Muscle layer of colon (tissue), 2 donors: ENCODE data around the gene SUPT3H.
"Not testable (repeated sequence)": the region's sequence is repeated elsewhere in the genome, so short reads cannot be mapped to it uniquely, and the experiment has no call there.

Experiments used
- H3K27ac ChIP-seq: one replicate; pipeline ENCODE4 v1.7.0; 2013; ENCODE audit warnings: low read depth, mild to moderate bottlenecking, low read length, moderate library complexity
- H3K27me3 ChIP-seq, 2 donors: one replicate each; pipeline ENCODE4 v1.7.0; 2013; ENCODE audit warnings: low read length in 2 of 2, mild to moderate bottlenecking in 2 of 2; ENCODE audit not compliant: insufficient read depth in 2 of 2, control insufficient read depth in 1 of 2
- H3K36me3 ChIP-seq: one replicate; pipeline ENCODE4 v1.7.0; 2013; ENCODE audit warnings: mild to moderate bottlenecking, low read length; ENCODE audit not compliant: insufficient read depth
- H3K4me1 ChIP-seq: one replicate; pipeline ENCODE4 v1.7.0; 2013; ENCODE audit warnings: mild to moderate bottlenecking, low read length; ENCODE audit not compliant: insufficient read depth
- H3K4me3 ChIP-seq, 2 donors: one replicate each; pipeline ENCODE4 v1.7.0; 2013; ENCODE audit warnings: low read length in 2 of 2, low read depth in 1 of 2, mild to moderate bottlenecking in 1 of 2, moderate library complexity in 1 of 2
- H3K9ac ChIP-seq: one replicate; pipeline ENCODE4 v1.7.0; 2013; ENCODE audit warnings: low read length
- H3K9me3 ChIP-seq: one replicate; pipeline ENCODE4 v1.7.0; 2013; ENCODE audit warnings: mild to moderate bottlenecking, low read length
- donor health status: abdominal sarcoma.
- donor health status: Adenocarcinoma of cecum.

The SUPT3H gene

DNA sequence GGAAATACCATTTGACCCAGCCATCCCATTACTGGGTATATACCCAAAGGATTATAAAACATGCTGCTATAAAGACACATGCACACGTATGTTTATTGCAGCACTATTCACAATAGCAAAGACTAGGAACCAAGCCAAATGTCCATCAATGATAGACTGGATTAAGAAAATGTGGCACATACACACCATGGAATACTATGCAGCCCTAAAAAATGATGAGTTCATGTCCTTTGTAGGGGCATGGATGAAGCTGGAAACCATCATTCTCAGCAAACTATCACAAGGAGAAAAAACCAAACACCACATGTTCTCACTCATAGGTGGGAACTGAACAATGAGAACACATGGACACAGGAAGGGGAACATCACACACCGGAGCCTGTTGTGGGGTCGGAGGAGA, 91.0 kb downstream of the SUPT3H start:
- H3K36me3 ChIP-seq, H3K27me3 ChIP-seq, H3K4me1 ChIP-seq, H3K9ac ChIP-seq, H3K27ac ChIP-seq, H3K4me3 ChIP-seq, H3K9me3 ChIP-seq: not testable (repeated sequence)

DNA sequence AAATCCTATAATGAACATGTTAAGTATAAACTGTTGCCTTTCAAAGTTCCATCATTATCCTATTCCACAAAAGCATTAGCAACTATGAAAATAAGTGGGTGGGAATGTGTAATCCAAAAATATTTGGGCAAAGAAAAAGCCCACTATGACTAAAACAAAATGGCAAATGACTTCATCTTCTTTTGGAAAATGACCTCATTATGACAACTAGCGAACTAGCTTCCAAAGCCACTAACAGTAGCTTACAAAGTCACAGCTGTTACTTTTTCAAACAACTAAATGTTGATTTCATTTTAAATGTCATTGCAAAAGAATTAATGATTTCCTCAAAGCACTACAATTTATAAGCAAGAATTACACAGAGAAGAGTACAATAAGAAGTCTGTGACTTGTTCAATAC, 99.4 kb downstream of the SUPT3H start:
- no peaks in the 10 kb centered on the region for H3K36me3 ChIP-seq
- no peaks in the 10 kb centered on the region for H3K4me1 ChIP-seq
- H3K27ac ChIP-seq, result no peak overlapping the region
- no peaks in the 10 kb centered on the region for H3K9me3 ChIP-seq
- no peak overlapping the region for H3K9ac ChIP-seq
- no peak overlapping the region for H3K4me3 ChIP-seq
- no peaks in the 10 kb centered on the region for H3K27me3 ChIP-seq

- not testable (repeated sequence) for H3K4me3 ChIP-seq, H3K4me1 ChIP-seq, H3K9me3 ChIP-seq, H3K9ac ChIP-seq, H3K36me3 ChIP-seq, H3K27ac ChIP-seq, H3K27me3 ChIP-seq
These were observed 100.0 kb downstream of the SUPT3H start for GRCh38 chr6:45277741-45278140.

DNA sequence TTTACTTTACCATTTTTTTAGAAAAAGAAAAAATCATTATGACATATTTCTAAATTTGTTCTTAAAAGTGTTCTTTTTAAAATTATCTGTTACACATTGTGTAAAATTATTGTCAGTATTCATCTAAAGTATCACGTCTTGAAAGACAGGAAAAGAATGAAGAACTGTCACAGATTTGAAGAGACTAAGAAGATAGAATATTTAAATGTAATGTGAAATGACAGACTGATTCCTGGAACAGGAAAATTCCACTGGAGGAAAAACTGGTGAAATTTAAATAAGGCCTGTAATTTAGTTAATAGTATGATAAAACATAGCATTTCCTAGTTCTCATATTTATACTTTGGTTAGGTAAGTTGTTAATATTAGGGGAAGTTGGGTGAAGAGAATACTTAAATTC, 102.4 kb downstream of the SUPT3H start:
- Histone ChIP-seq H3K27ac (no peak overlapping the region), H3K9ac (no peak overlapping the region), H3K9me3 (no peaks in the 10 kb centered on the region), H3K36me3 (no peaks in the 10 kb centered on the region), H3K4me3 (no peak overlapping the region), H3K27me3 (no peaks in the 10 kb centered on the region), H3K4me1 (no peaks in the 10 kb centered on the region)

- Histone ChIP-seq H3K27ac (no peak overlapping the region), H3K4me1 (no peaks in the 10 kb centered on the region), H3K36me3 (no peaks in the 10 kb centered on the region), H3K9me3 (no peaks in the 10 kb centered on the region), H3K9ac (no peak overlapping the region), H3K4me3 (no peak overlapping the region), H3K27me3 (no peaks in the 10 kb centered on the region)
These were observed 105.1 kb downstream of the SUPT3H start for GRCh38 chr6:45272626-45273025.

- no peaks in the 10 kb centered on the region for H3K4me1 ChIP-seq
- no peak overlapping the region for H3K27ac ChIP-seq
- H3K27me3 ChIP-seq, result no peaks in the 10 kb centered on the region
- no peaks in the 10 kb centered on the region for H3K9me3 ChIP-seq
- no peaks in the 10 kb centered on the region for H3K36me3 ChIP-seq
- no peak overlapping the region for H3K4me3 ChIP-seq
- H3K9ac ChIP-seq, result no peak overlapping the region
These were observed 112.5 kb downstream of the SUPT3H start for GRCh38 chr6:45265246-45265645.

GRCh38 chr6:45260696-45261095, 117.0 kb downstream of the SUPT3H start:
- Histone ChIP-seq H3K36me3 (no peaks in the 10 kb centered on the region), H3K27me3 (no peaks in the 10 kb centered on the region), H3K4me3 (no peak overlapping the region), H3K9me3 (no peaks in the 10 kb centered on the region), H3K9ac (no peak overlapping the region), H3K4me1 (no peaks in the 10 kb centered on the region), H3K27ac (no peak overlapping the region)

- Histone ChIP-seq H3K4me1 (no peaks in the 10 kb centered on the region), H3K9ac (no peak overlapping the region), H3K4me3 (no peak overlapping the region), H3K27ac (no peak overlapping the region), H3K27me3 (no peaks in the 10 kb centered on the region), H3K9me3 (no peaks in the 10 kb centered on the region), H3K36me3 (no peaks in the 10 kb centered on the region)
These were observed 120.7 kb downstream of the SUPT3H start for GRCh38 chr6:45256697-45257695.

GRCh38 chr6:45255434-45255833, 122.3 kb downstream of the SUPT3H start:
- no peaks in the 10 kb centered on the region for H3K4me1 ChIP-seq
- no peak overlapping the region for H3K9ac ChIP-seq
- H3K36me3 ChIP-seq, result no peaks in the 10 kb centered on the region
- no peaks in the 10 kb centered on the region for H3K9me3 ChIP-seq
- H3K27me3 ChIP-seq, result no peaks in the 10 kb centered on the region
- H3K4me3 ChIP-seq, result no peak overlapping the region
- H3K27ac ChIP-seq, result no peak overlapping the region

DNA sequence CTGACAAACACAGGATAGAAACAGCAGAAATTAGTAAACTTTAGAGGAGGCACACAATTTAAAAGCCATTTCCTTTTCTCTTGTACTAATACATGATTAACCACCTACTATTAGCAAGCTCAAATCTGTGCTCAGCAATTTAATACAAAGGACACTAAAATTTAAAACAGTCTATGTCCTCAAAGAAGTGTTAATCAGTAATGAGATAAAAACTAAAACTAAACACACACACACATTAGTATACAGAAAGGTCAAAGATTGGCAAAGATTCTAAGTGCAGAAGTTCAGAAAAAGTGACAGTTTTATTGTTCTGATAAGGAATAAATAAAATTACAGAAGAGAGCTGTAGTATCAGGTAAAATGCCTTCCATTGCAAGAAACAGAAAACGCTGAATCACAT, 123.5 kb downstream of the SUPT3H start:
- H3K36me3 ChIP-seq, result no peaks in the 10 kb centered on the region
- no peak overlapping the region for H3K27ac ChIP-seq
- H3K4me3 ChIP-seq, result no peak overlapping the region
- H3K27me3 ChIP-seq, result no peaks in the 10 kb centered on the region
- no peaks in the 10 kb centered on the region for H3K4me1 ChIP-seq
- H3K9me3 ChIP-seq, result no peaks in the 10 kb centered on the region
- no peak overlapping the region for H3K9ac ChIP-seq

GRCh38 chr6:45253453-45253852, 124.3 kb downstream of the SUPT3H start:
- no peaks in the 10 kb centered on the region for H3K4me1 ChIP-seq
- H3K9me3 ChIP-seq, result no peaks in the 10 kb centered on the region
- H3K27ac ChIP-seq, result no peak overlapping the region
- no peaks in the 10 kb centered on the region for H3K27me3 ChIP-seq
- H3K36me3 ChIP-seq, result no peaks in the 10 kb centered on the region
- no peak overlapping the region for H3K4me3 ChIP-seq
- H3K9ac ChIP-seq, result no peak overlapping the region

DNA sequence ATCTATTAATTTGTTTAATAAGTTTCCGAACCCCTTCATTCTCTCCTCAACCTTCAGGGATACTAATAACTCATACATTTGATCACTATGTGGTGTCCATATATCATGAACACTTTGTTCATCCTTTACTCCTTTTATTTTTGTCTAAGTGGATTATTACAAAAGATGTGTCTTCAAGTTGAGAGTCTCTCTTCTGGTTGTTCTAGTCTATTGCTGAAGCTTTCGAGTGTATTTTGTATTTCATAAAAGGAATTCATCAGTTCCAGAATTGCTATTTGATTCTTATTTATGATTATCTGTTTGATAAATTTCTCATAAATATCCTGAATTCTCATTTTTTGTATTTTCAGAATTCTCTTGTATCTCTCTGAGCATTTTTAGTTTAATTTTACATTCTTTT, 146.1 kb downstream of the SUPT3H start:
- H3K4me1 ChIP-seq, result no peaks in the 10 kb centered on the region
- H3K4me3 ChIP-seq, result no peak overlapping the region
- H3K9me3 ChIP-seq, result no peaks in the 10 kb centered on the region
- no peak overlapping the region for H3K9ac ChIP-seq
- no peak overlapping the region for H3K27ac ChIP-seq
- no peaks in the 10 kb centered on the region for H3K36me3 ChIP-seq
- H3K27me3 ChIP-seq, result no peaks in the 10 kb centered on the region
